ENCODE results near the gene PTPRO.

The PTPRO gene

DNA sequence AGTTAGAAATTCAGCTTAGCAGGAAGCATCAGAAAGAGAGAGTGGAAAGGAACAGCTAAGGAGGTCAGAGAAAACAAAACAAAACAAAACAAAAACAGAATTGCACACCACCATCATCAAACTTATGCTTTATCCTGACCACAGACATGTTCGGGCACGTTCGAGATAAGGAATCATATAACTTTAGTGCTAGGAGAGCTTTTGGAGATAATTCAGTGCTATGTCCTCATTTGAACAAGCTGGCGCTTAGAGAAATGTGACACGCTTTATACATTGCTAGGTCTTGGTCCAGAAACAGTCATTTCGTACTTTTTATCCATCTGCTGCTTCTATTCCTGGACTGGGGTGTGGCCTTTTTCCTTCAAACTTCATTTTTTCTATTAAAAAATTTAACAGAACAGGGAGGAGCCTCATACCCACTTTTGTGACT is 213.1 kb downstream of the PTPRO start:
- no peak for DNase-seq (ENCODE audit: low spot score)
- TF ChIP-seq, protein P1, sequence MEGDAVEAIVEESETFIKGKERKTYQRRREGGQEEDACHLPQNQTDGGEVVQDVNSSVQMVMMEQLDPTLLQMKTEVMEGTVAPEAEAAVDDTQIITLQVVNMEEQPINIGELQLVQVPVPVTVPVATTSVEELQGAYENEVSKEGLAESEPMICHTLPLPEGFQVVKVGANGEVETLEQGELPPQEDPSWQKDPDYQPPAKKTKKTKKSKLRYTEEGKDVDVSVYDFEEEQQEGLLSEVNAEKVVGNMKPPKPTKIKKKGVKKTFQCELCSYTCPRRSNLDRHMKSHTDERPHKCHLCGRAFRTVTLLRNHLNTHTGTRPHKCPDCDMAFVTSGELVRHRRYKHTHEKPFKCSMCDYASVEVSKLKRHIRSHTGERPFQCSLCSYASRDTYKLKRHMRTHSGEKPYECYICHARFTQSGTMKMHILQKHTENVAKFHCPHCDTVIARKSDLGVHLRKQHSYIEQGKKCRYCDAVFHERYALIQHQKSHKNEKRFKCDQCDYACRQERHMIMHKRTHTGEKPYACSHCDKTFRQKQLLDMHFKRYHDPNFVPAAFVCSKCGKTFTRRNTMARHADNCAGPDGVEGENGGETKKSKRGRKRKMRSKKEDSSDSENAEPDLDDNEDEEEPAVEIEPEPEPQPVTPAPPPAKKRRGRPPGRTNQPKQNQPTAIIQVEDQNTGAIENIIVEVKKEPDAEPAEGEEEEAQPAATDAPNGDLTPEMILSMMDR (IDR thresholded peaks at IDR 0.05; ENCODE audit: extremely low read depth, missing control alignments), result no peak

GRCh38 chr12:15536446-15536845 is 214.1 kb downstream of the PTPRO start:
- no peak for DNase-seq (ENCODE audit: low spot score)
- TF ChIP-seq, protein P1 (IDR thresholded peaks at IDR 0.05; ENCODE audit: extremely low read depth, missing control alignments), result no peak

DNA sequence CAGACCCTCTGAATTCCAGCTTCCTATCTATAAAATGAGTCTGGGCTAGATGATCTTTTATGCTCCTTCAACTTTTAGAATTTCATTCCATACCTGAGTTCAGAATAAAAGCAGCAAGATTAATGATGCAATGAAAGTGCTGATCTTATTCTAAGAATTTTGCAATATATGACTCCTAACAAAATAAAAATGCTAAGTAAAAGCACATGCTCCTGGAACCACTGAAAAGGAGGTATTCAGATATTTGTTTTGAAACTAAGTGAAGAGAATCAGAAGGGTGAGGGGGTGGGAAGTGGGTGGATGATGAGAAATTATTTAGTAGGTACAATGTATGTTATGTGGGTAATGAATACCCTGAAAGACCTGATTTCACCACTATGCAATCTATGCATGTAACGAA is 216.6 kb downstream of the PTPRO start:
- DNase-seq (ENCODE audit: low spot score), result no peak
- TF ChIP-seq, protein P1 (IDR thresholded peaks at IDR 0.05; ENCODE audit: extremely low read depth, missing control alignments), result no peak

DNA sequence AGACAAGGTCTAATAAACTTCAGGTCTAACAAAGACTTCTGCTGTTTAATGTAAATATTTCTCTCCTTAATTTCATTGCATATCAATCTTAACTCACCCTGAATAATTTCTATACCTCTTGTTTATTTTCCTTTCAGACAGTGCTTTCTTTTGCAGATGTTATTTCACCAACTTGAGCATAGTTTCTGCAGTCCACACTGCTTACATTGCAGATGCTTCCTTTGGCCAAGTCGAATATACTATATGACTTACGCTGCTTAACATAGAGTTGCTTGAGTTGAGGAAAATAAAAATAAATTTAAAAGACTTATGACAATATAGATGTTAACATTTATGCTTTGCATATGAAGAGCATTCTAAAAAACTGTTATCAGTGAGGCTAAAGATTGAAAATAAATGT is 217.7 kb downstream of the PTPRO start:
- TF ChIP-seq, protein P1 (IDR thresholded peaks at IDR 0.05; ENCODE audit: extremely low read depth, missing control alignments), result no peak
- DNase-seq (ENCODE audit: low spot score), result no peak

GRCh38 chr12:15540469-15540872 is 218.2 kb downstream of the PTPRO start:
- TF ChIP-seq, protein P1 (IDR thresholded peaks at IDR 0.05; ENCODE audit: extremely low read depth, missing control alignments), result no peak
- no peak for DNase-seq (ENCODE audit: low spot score)

GRCh38 chr12:15541996-15542631 is 219.8 kb downstream of the PTPRO start:
- no peak for DNase-seq (ENCODE audit: low spot score)
- TF ChIP-seq, protein P1 (IDR thresholded peaks at IDR 0.05; ENCODE audit: extremely low read depth, missing control alignments), result no peak

GRCh38 chr12:15543347-15543746 is 221.0 kb downstream of the PTPRO start:
- TF ChIP-seq, protein P1 (IDR thresholded peaks at IDR 0.05; ENCODE audit: extremely low read depth, missing control alignments), result no peak
- DNase-seq (ENCODE audit: low spot score), result no peak

Measured in GM20000 (cell line).